Stimulated activated CD8-positive, alpha-beta memory T cell treated with anti-CD3 and anti-CD28 coated beads, Interleukin-15, amount 100 ng/mL, for 1 hour (primary cell): ENCODE results near the gene FCMR.

ENCODE experiments used
- DNase-seq: peaks from one replicate; pipeline ENCODE4 v3.0.0-alpha.2; 2020; ENCODE audit warnings: low read depth

FCMR gene

DNA sequence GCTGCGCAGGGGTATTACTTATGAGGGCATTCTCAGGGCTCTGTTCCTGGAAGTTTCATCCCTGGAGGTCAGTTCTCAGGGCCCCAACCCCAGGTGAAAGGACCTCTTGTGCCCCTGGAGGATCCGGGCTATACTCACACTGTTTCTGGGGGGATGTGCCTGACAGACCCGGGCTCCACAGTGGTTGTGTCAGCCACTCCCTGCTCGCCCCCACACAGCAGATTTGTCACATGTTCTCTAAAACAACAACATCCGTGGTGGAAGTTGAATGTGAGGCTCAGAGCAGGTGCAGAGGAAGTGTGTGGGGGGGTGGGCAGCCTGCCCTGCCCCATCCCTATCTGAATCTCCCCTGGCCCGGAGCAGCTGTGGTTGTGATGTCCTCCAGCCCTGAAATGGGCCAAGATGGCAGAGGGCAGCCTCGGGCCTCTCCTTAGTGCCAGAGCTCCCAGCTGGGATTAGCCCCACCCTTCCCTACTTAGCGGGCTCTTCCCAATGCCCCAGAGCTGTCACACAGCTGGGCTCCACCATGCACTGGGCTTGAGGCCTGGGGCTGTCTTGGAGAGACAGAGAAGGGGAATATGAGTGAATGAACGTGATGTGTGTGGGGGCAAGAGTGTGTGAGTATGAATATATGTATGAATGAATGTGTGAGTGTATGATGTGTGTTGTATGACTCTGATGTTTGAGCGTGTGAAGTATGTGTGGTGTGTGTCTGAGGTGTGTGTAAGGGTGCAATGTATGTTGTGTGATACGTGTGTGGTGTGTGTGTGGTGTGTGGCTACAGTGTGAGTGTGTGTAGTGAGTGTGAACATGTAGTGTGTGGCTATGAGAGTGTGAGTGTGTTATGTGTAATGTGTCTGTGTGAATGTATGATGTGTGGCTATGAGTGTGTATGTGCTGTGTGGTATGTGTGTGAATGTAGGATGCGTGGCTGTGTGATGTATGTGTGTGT lies 1.5 kb upstream of the FCMR start:
- DNase-seq: no peak

DNA sequence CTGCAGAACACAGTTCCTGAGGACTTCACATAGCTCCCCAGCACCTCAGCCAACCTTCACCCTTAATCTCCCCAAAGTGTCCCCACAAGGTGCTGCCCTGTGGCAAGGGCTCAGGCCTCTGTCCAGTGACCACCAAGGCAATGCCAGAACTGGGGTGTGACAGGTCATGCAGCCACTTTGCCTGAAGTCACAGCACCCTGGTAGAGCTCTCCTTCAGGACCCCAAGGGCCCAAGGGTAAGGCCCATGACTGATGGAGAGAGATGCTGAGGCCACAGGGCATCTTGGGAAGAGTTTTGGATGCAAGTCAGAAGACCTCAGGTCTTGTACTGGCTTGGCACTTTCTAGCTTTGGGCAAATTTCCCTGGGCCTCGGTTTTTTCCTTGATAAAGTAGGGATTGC lies 783 bp upstream of the FCMR start:
- no peak for DNase-seq

DNA sequence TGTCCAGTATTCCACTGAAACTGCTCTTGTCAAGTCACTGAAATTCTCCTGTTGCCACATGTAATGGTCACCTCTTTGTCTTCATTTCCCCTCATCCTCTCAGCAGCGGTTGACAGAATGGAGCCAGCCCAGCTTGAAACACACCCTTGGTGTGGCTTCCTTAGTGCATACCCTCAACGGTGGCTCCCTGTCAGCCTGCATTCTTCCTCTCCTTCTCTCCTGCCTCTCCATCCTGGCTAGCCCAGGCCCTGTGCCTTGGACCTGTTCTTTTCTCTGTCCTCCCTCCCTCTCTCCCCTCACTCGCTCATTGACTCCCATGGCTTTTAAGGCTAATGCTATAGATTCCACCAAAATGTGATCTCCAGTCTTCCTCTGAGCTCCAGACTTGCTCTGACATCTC lies 3.7 kb downstream of the FCMR start:
- no peak for DNase-seq

DNA sequence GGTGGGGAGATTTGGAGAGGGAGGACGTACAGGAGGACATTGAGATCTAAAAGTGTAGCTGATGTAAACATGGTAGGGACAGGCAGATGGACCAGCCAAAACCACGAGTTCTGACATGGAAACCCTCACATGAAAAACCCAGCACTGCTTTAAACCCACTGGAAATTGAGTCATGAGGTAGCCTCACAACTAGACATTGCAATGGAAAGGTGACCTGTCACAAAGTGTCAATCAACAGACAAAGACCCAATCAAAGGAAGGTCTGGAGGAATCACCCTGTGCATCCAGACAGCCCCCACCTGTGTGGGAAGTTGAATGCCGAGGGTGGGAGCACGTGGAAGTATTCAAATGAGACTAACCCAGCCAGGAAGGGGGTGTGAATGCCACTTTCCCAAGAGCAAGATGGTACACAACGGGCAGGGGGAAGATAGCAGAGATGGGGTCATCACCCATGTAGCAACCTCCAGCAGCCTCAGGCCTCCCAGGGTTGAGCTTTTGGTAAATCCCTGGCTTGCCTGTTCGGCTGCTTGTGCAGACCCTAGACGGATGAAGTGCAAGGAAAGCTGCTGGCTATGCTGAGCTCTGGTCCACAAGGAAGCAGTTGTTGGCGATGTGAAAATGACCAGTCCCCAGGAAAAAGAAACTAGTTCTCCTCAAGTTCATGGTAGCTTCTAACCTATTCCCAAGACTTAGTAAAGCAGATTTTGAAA lies 5.6 kb downstream of the FCMR start:
- no peak for DNase-seq

DNA sequence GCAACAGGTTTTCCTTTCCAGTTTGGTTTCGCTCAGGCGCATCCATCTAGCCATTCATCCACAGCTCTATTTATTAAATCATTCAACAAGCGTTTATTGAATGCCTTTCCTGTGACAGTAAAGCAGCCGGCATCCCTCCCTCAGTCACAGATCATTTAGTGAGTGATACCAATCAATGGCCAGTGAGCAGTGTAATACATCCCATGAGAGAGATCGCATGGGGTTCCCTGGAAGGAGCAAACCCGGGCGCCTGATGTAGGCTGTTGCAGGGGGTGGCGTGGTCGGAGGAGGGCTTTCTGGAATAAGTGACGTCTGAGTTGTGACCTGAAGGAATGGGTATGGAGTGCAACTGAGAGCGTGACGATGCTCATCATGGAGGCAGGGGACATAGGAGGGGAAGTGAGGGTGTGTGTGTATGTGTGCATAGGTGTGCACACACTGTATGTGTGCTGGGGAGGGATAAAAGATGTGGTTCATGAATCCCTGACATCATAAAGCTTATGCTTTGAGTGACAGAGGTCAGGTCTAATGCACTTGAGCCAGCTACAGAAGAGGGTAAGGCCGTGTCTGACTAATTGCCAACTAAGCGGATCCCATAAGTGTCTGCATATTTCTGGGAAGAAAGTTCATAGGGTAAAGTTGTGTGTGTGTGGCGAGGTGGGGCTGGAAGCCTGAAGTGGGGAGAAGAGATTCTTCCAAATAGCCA lies 6.6 kb downstream of the FCMR start:
- no peak for DNase-seq

DNA sequence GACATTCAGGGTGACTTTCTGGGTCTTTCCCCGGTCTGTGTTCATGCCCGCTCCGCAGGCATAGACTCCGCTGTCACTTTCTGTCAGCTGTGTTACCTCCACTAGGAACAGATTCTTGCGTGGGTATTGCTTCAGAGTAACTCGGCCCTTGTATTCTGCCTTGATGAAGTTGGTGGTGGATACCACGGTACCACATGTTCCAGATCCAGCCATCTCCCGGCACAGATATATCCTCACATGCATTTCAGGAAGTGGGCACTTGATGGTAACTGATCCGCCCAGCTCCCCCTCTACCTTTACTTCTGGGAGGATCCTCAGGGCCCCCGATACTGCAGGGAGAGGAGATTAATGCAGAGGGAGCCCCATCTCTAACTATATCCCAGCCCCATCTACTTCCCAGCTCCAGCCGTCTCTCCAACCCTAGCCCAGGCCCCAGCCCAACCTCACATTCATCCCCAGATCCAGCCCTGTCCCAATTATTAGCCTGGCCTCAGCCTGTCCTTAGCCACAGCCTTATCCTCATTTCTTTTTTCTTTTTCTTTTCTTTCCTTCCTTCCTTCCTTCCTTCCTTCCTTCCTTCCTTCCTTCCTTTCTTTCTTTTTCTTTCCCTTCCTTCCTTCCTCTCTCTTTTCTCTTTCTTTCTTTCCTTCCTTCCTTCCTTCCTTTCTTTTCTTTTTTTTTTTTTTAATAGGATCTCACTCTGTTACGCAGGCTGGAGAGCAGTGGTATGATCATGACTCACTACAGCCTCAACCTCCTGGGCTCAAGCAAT lies 7.8 kb downstream of the FCMR start:
- DNase-seq: no peak

DNA sequence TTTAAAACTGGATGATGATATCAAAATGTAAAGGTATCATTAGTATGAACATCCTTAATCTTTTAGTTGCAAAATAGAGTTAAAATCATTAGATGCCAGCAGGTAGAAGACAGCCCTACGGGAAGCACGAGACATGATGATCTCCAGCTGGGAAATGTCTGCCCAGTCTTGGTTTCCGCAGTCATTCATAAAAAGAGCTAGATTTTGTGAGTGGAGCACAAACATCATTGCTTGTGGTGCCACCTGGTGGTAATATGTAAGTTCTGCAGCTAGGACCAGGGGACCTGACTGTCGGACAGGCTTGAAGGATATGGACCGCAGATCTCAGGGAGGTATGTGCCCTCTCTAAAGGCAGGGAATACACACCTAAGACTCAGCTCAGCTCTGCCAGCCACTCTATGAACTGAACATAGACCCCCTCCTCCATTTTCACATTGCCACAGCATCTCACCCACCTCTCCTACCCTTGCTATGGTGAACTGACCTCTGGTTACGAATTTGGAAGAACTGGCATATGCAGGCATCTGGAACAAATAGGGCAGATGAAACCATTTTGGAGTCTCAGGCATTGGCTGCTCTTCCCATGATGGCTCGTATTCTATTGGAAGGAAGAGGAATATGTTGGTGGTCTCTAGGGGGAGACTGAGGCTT lies 9.2 kb downstream of the FCMR start:
- DNase-seq: no peak

DNA sequence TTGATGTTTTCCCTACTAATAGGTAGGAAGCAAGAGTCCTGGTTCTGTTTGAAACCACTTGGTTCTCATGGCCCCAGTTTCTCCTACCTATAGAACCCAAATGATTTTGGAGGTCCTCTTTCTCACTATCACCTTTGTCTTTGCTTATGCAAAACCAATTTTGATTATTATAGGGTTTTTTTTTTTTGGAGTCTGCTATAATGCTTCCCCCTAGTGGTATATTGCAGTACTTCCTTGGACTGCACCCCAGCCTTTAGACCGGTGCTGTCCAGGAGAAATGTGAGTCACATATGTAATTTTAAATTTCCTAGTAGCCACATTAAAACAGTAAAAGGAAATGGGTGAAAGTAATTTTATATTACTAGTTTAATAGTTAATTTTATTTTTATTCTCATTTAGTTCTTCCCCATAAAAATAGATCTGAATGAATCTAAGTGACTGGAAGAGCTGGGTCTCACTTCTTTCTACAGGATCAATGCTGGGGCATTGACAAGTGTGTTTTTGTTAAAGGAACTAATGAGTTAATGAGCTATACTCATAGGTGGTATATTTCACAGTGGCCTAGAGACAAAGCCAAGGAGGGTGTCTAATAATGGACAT lies 10.6 kb downstream of the FCMR start:
- DNase-seq: no peak

DNA sequence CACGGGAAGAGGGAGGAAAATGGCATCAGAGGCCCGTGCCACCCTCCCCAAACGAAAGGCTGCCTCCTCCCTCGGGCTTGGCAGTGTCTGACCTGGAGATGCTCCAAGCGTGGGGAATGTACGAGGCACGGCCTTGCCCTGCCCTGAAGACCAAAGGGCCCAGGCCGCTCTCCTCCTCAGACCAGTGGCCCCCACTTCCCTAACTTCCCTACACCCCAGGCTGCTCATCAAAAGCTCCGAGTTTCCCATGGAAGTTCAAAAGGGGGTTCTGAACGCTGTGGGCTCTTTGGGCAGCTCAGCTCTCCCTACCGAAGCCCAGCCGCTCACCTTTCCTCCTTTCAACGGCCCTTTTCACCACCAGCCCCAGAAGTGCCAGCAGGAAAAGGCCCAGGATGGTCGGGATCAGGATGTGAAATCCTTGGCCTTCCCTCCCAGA lies 11.8 kb downstream of the FCMR start:
- DNase-seq: no peak

DNA sequence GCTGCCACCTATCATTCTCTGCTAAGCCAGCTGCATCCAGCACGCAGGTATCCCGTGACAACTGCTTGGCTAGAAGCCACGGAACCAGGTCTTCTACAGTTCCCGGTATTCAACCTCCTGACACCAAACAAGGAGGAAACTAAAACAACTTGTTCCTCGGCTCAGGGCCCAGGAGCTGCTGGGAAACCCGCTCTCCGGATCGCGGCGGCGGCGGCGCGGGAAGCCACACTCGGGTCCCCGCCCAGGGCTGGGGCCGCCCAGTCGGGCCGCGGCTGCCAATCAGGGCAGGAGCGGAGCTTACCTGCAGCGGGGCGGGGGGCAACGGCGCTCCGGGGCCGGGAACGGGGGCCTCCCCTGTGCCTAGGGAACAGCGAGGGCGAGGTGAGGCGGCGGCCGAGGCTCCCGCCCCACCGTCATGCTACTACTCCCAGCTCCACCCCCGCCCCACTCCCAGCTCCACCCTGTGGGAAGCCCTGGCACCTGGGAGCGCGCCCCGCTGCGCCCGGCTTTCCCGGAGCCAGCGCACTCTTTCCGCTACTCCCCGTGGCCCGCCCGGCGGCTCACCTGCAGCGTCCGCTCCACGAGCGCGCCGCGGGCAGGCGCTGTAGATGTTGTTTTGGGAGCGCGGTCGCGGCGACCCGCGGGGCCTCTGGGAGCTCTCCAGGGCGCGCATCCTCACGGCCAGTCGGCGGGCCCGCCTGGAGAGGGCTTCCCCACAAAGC lies 12.4 kb downstream of the FCMR start:
- DNase-seq: no peak

DNA sequence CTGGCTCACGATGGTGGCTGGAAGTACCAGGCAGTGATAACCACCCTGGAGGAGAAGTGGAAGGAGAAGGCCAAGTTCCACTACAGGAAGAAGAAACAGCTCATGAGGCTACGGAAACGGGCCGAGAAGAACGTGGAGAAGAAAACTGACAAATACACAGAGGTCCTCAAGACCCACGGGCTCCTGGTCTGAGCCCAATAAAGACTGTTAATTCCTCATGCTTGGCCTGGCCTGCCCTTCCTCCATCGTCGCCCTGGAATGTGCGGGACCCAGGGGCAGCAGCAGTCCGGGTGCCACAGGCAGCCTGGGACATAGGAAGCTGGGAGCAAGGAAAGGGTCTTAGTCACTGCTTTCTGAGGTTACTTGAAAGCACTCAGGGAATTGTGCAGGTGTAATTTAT lies 13.7 kb downstream of the FCMR start:
- DNase-seq: no peak

DNA sequence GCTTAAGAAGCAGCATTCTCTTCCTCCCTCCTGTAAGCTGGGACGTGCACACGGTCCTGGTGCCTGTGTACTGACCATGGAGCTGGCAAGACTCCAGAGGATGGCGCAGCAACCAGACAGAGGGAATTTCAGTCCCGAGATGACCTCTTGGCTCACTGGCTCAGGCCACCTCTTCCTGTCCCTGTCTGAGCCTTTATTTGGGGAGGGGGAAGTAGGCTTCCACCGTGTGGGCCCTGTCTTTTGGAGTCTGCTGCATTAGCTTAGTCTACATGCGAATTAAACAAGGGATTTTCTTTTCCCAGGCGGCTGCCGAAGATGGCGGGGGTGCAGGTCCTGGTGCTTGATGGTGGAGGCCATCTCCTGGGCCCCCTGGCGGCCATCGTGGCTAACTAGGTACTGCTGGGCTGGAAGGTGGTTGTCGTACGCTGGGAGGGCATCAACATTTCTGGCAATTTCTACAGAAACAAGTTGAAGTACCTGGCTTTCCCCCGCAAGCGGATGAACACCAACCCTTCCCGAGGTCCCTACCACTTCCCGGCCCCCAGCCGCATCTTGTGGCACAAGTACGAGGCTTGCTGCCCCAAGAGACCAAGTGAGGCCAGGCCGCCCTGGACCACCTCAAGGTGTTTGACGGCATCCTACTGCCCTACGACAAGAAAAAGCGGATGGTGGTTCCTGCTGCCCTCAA lies 14.3 kb downstream of the FCMR start:
- no peak for DNase-seq

DNA sequence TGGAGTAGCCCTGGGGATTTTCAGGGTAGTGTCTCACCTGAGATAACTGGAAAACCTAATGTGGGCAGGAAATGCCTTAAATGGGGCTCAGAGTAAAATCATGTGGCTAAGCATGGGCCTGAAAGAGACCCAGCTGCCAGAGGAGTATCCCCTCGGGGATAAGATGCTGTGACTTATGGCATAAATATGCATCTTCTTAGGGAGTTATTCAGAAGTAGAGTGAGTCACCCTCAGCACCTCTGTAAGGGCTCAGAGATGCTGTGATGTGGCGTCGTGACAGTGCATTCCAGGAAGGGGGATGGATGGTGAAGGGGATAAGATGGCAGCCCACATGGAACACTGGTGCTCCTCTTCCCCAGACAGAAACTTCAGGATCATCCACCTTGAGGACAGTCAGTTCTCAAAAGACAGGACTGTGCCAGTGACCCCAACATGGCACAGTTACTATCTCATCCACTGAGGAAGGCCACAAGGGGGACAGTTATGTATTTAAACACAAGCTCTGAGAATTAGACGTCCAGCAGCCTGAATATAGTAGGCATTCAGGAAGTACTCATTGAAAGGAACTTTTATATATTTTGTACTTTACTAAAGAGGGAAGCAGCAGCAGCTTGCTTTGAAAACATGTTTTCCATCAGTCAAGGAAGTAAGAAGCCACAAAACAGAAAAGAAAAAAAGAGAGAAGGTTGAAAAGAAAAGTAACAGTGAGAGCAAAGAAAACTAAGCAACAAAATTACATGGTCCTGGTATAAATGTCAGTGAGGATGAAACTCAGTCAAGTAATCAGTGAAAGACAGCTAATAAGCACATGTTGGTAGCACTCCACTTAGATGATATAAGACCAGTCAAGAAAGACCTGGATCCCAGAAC lies 16.2 kb downstream of the FCMR start:
- DNase-seq: no peak

DNA sequence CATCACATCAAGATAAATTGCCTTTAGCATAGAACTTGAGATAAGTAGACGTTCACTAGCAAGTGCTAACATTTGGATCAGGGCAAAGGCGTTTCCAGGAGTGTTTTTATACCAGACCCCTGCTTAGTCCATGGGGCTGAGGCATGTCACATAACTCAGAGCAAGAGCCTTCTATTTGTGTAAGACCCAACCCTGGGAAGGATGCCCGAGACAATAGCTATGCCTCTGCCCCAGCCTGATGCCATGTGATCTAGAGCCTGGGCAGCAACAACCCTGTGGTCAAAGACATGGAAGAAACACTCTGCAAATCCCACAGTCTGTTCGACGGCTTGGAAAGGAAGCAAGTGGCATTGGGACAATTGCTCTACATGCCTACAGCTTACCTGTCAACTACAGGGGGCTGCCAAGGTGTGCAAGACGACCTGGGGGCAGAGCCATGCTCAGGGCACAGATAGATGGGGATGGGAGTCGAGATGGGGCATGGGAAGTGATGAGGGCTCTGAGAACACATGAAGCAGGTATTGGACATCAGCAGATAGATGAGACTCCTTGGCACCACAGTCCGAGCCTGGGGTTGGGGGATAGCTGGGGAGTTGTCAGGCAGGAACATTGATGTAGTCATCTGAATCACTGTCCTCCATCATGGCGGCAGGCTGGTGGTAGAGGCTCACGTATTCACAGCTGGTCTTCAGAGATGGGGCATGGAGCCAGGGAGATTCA lies 17.2 kb downstream of the FCMR start:
- no peak for DNase-seq

DNA sequence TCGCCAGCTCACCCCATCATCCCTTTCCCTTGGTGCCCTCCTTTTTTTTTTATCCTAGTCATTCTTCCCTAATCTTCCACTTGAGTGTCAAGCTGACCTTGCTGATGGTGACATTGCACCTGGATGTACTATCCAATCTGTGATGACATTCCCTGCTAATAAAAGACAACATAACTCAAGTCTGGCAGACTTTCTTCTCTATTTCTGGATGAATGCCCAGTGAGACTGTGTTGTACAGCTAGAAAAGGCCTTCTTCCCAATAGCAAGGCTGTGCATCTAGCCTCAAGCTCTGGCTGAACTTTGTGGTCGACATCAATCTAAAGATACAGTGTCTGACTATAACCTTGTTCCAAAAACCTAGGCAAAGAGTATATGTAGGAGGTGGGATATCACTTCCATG lies 18.1 kb downstream of the FCMR start:
- DNase-seq: no peak

DNA sequence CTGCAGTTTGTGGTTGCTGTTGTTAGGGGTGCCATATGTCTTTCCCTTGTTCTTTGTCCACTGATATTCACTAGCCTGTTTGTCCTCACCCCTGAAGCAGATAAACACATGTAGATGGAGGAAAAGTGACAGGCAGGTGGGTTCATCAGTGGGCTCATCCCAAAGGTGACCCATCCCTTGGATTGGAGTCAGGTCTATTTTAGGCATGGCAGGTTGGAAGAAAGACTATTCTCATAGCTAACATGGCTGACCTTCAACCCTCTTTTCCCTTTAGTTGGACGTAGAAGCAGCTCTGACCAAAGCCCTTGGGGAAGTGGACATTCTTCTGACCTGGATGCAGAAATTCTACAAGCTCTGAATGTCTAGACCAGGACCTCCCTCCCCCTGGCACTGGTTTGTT lies 19.0 kb downstream of the FCMR start:
- no peak for DNase-seq

DNA sequence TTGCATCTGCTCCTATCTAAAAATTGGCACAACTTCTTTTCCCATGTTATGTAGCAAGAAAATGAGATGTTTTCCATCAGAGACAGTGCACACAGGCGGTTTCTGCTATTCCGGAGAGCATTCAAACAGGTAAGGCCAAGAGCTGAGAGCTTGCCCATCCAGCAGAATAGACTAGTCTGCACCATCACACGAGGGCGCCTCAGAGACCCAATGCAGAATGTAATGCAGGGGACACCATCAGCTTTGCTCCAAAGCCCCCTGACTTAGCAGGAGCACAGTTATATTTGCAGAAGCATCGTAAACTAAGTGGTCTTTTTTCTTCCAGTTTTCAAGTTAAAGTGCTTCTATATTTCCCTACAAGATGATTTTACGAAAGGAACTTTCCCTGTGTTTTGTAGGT lies 19.8 kb downstream of the FCMR start:
- DNase-seq: no peak

DNA sequence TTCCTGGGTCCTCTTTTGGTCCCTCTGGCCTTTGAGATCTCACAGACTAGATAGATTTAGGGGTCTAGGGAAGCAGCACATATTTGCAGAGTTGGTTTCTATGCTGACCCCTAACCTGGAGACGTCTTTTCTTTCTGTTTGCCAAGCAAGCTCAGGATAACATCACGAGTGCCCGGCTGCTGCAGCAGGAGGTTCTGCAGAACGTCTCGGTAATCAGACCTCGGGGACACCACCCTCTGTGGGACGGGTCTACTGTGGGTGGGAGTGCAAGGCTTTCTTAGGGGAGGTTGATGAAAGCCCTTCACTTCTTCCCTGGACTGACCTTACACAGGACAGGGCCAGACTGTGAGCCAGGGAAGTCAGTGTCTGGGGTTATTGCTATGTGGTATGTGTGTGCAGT lies 21.6 kb downstream of the FCMR start:
- DNase-seq: no peak
